ENCODE results near the gene CEP70.
"Not testable (repeated sequence)": the region's sequence is repeated elsewhere in the genome, so short reads cannot be mapped to it uniquely, and the experiment has no call there.

CEP70 gene

DNA sequence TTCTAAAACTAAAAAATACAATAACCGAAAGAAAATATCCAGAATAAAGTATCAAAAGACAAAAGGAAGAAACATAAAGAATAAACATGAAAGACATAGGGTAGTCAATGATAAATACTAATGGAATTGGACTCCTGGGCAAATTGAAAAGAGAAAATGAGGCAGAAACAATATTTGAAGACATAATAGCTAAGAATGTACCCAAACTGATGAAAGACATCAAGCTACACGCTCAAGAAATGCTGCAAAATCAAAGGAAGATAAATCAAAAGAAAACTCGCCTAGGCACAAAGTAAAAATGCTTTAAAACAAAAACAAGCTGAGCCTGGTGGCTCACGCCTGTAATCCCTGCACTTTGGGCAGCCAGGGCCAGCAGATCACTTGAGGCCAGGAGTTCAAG is 34.9 kb downstream of the CEP70 start:
- no peak for TF ChIP-seq MYC (IDR thresholded peaks at IDR 0.05; ENCODE audit: low read depth, low read length)
- DNase-seq (ENCODE audit: low read depth): no peak
- no peak overlapping the region for H3K4me3 ChIP-seq (ENCODE audit: low read depth, low read length)

DNA sequence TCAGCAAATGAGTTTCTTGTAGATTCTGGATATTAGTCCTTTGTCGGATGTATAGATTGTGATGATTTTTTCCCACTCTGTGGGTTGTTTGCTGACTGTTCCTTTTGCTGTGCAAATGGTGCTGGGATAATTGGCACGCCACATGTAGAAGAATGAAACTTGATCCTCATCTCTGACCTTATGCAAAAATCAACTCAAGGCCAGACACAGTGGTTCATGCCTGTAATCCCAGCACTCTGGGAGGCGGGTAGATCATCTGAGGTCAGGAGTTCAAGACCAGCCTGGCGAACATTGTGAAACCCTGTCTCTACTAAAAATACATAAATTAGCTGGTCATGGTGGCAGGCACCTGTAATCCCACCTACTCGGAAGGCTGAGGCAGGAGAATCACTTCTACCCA is 39.3 kb downstream of the CEP70 start:
- not testable (repeated sequence) for H3K4me3 ChIP-seq (ENCODE audit: low read depth, low read length); DNase-seq (ENCODE audit: low read depth)

DNA sequence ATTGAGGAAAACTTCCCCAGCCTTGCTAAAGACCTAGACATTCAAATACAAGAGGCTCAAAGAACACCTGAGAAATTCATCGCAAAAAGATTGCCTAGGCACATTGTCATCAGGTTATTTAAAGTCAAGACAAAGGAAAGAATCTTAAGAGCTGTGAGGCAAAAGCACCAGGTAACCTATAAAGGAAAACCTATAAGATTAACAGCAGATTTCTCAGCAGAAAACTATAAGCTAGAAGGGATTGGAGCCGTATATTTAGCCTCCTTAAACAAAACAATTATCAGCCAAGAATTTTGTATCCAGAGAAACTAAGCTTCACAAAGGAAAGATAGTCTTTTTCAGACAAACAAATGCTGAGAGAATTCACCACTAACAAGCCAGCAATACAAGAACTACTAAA is 43.1 kb downstream of the CEP70 start:
- not testable (repeated sequence) for DNase-seq (ENCODE audit: low read depth)

DNA sequence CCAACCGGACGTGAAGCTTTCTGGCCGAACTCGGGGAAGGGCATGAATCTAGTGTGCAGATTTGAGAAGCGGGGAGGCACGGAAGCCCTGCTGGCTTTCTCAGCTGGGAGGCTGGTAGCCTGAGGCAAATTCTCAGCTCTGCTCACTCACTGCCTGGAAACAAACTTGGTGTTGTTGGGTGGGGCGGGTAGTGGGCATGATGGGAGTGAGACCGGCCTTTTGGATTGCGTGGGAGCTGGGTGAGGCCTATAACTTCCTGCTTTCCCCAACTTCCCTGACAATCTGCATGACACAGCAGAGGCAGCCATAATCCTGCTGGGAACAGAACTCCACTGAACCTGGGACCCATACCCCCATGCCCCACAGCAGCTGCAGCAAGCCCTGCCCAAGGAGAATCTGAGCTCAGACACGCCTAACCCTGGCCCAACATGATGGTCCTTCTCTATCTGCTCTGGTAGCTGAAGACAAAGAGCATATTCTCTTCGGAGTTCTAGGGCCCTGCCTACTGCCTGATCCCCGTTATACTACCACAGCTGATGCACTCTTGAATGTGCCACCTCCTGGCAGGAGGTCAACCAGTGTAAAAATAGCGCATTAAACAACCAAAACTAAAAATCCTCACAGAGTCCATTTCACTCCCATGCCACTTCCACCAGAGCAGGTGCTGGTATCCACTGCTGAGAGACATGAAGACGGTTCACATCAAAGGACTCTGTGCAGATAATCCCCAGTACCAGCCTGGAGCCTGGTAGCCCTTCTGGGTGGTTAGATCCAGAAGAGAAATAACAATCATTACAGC is 44.7 kb downstream of the CEP70 start:
- H3K4me3 ChIP-seq (ENCODE audit: low read depth, low read length): no peak overlapping the region
- TF ChIP-seq, protein P1, sequence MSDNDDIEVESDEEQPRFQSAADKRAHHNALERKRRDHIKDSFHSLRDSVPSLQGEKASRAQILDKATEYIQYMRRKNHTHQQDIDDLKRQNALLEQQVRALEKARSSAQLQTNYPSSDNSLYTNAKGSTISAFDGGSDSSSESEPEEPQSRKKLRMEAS (IDR thresholded peaks at IDR 0.05; ENCODE audit: low read depth, low read length): no peak
- TF ChIP-seq POLR2A (IDR thresholded peaks at IDR 0.05; ENCODE audit: extremely low read depth, insufficient read length) (no peak), MYC (IDR thresholded peaks at IDR 0.05; ENCODE audit: low read depth, low read length) (no peak)
- TF ChIP-seq, protein P2, sequence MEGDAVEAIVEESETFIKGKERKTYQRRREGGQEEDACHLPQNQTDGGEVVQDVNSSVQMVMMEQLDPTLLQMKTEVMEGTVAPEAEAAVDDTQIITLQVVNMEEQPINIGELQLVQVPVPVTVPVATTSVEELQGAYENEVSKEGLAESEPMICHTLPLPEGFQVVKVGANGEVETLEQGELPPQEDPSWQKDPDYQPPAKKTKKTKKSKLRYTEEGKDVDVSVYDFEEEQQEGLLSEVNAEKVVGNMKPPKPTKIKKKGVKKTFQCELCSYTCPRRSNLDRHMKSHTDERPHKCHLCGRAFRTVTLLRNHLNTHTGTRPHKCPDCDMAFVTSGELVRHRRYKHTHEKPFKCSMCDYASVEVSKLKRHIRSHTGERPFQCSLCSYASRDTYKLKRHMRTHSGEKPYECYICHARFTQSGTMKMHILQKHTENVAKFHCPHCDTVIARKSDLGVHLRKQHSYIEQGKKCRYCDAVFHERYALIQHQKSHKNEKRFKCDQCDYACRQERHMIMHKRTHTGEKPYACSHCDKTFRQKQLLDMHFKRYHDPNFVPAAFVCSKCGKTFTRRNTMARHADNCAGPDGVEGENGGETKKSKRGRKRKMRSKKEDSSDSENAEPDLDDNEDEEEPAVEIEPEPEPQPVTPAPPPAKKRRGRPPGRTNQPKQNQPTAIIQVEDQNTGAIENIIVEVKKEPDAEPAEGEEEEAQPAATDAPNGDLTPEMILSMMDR (IDR thresholded peaks at IDR 0.05; ENCODE audit: low read depth, low read length): no peak
- DNase-seq (ENCODE audit: low read depth): no peak

More for the DNA sequence above, 43.1 kb downstream of the CEP70 start:
- not testable (repeated sequence) for H3K4me3 ChIP-seq (ENCODE audit: low read depth, low read length)

DNA sequence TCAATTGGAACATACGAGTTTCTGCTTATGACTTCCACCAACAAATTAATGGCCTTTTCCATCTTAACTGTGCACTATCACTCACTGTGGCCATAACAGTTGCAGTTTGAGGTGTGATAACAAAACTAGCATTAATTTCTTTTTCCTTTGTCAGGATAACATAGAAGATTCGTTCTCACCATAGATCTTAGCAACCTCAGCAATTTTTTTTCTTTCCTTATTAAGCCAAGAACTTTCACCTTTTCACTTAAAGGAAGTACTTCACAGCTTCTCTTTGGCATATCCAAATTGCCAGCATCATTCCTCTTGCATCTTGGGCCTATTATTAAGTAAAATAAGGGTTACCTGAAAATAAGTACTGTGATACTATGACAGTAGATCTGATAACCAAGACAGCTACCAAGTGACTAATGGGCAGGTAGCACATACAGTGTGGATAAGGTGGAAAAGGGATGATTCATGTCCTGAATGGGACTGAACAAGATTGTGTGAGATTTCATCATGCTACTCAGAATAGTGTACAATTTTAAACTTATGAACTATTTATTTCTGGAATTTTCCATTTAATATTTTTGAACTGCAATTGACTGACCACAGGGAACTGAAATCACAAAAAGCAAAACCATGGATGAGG is 46.6 kb downstream of the CEP70 start:
- TF ChIP-seq, protein P2 (IDR thresholded peaks at IDR 0.05; ENCODE audit: low read depth, low read length): no peak
- no peak for TF ChIP-seq POLR2A (IDR thresholded peaks at IDR 0.05; ENCODE audit: extremely low read depth, insufficient read length)
- TF ChIP-seq, protein P1 (IDR thresholded peaks at IDR 0.05; ENCODE audit: low read depth, low read length): no peak
- no peak for TF ChIP-seq MYC (IDR thresholded peaks at IDR 0.05; ENCODE audit: low read depth, low read length)
- no peak overlapping the region for H3K4me3 ChIP-seq (ENCODE audit: low read depth, low read length)
- no peak for DNase-seq (ENCODE audit: low read depth)

DNA sequence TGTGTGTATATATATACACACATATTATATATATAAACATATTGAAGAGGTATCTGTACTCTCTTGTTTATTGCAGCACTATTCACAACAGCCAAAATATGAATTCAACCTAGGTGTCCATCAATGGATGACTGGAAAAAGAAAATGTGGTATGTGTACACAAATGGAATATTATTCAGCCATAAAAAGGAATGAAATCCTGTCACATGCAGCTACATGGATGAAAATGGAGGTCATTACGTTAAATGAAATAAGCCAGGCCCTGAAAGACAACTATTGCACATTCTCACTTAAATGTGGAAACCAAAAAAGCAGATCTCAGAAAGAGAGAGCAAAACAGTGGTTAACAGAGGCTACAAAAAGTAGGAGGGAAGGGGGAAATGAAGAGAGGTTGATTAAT is 49.5 kb downstream of the CEP70 start:
- H3K4me3 ChIP-seq (ENCODE audit: low read depth, low read length): no peak overlapping the region
- no peak for DNase-seq (ENCODE audit: low read depth)
- TF ChIP-seq MYC (IDR thresholded peaks at IDR 0.05; ENCODE audit: low read depth, low read length) (no peak), POLR2A (IDR thresholded peaks at IDR 0.05; ENCODE audit: extremely low read depth, insufficient read length) (no peak)

DNA sequence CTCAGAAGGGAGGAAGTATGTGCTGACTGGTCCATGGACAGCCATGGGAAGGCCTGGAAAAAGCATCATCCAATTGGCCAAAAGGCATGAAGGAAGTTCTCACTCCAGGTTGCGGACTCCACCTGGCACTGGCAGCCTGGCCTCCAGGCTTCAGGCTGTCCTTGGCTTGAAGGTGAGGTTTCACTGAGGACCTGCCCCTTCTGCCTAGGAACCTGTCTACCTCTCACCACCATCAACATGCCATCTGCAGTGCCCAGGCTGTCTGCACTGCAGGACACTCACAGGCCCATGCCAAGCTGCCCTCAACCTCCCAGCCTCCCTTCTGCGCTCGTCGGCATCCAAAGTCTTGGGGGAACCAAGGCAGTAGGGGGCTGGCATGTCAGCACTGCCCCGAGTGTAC is 51.1 kb downstream of the CEP70 start:
- H3K4me3 ChIP-seq (ENCODE audit: low read depth, low read length): no peak overlapping the region
- TF ChIP-seq, protein P2 (IDR thresholded peaks at IDR 0.05; ENCODE audit: low read depth, low read length): no peak
- TF ChIP-seq, protein P1 (IDR thresholded peaks at IDR 0.05; ENCODE audit: low read depth, low read length): no peak
- TF ChIP-seq POLR2A (IDR thresholded peaks at IDR 0.05; ENCODE audit: extremely low read depth, insufficient read length): no peak
- TF ChIP-seq MYC (IDR thresholded peaks at IDR 0.05; ENCODE audit: low read depth, low read length): no peak
- no peak for DNase-seq (ENCODE audit: low read depth)

DNA sequence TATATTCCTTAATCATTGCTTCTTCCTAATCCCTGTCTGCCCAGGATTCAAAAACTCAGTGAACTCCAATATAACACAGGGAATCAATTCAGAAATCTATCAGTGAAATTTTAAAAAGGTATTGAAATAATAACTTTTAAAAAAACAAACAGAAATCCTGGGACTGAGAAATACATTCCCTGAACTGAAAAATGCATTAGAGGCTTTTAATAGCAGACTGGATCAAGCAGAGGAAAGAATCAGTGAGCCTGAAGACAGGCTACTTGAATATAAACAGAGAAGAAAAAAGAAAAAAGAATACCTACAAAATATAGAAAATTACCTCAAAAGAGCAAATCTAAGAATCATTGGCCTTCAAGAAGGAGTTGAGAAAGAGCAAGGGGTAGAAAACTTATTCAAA is 54.7 kb downstream of the CEP70 start:
- TF ChIP-seq MYC (IDR thresholded peaks at IDR 0.05; ENCODE audit: low read depth, low read length) (no peak), POLR2A (IDR thresholded peaks at IDR 0.05; ENCODE audit: extremely low read depth, insufficient read length) (no peak)
- TF ChIP-seq, protein P1 (IDR thresholded peaks at IDR 0.05; ENCODE audit: low read depth, low read length): no peak
- TF ChIP-seq, protein P2 (IDR thresholded peaks at IDR 0.05; ENCODE audit: low read depth, low read length): no peak
- no peak overlapping the region for H3K4me3 ChIP-seq (ENCODE audit: low read depth, low read length)
- no peak for DNase-seq (ENCODE audit: low read depth)

DNA sequence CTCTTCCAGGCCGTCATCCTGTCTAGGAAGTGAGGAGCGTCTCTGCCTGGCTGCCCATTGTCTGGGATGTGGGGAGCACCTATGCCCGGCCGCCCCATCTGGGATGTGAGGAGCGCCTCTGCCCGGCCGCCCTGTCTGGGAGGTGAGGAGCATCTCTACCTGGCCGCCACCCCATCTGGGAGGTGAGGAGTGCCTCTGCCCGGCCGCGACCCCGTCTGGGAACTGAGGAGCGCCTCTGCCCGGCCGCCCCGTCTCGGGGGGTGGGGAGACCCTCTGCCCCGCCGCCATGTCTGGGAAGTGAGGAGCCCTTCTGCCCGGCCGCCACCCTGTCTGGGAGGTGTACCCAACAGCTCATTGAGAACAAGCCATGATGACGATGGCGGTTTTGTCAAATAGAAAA is 72.6 kb downstream of the CEP70 start:
- DNase-seq (ENCODE audit: low read depth); H3K4me3 ChIP-seq (ENCODE audit: low read depth, low read length): not testable (repeated sequence)
